ENCODE data around the gene ODAD3. TPM values are rescaled to one million over a fixed set of nuclear protein-coding genes. Genes with fewer than 3 reads are reported as not detected.
"Not testable (repeated sequence)": the region's sequence is repeated elsewhere in the genome, so short reads cannot be mapped to it uniquely, and the experiment has no call there.

ODAD3 gene
- total RNA-seq, 2 donors from 2014 or later: 0.69 TPM; not detected in 1

GRCh38 chr19:11418549-11419506 lies 16.1 kb downstream of the ODAD3 start, which contains the start of gene RGL3:
Gene RGL3, minus strand, starts transcription at chr19:11419314. Its CDS starts 36 bp downstream, at chr19:11419278.
- intact Hi-C loops (cut with DNase I): no loop called here
- no peak for DNase-seq (ENCODE audit: low spot score)

GRCh38 chr19:11418094-11418548 lies 16.8 kb downstream of the ODAD3 start:
- intact Hi-C loops (cut with DNase I): no loop called here
- no peak for DNase-seq (ENCODE audit: low spot score)

GRCh38 chr19:11416346-11417052 lies 18.4 kb downstream of the ODAD3 start:
- no peak for DNase-seq (ENCODE audit: low spot score)
- intact Hi-C loops (cut with DNase I): no loop called here

DNA sequence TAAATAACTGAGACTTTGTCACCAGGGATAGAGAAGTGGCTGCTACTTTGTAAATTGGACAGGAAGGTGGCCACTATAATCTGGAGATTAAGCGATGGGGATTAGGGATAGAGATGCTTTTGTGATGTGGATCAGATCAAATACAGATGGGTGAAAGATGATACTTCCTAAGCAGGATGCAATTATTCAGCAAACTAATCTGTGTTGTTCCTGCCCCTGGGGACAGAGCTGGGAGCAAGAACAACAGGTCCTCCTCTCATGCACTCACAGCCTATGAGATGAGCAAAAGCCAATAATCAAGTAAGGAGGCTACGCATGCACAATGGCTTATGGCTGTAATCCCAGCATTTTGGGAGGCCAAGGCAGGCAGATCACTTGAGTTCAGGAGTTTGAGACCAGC lies 20.4 kb downstream of the ODAD3 start:
- no peak for DNase-seq (ENCODE audit: low spot score)
- intact Hi-C loops (cut with DNase I): no loop called here

GRCh38 chr19:11410682-11411081 lies 24.2 kb downstream of the ODAD3 start:
- intact Hi-C loops (cut with DNase I): no loop called here

GRCh38 chr19:11408591-11408990 lies 26.3 kb downstream of the ODAD3 start:
- intact Hi-C loops (cut with DNase I): no loop called here
- no peak for DNase-seq (ENCODE audit: low spot score)

More at GRCh38 chr19:11410682-11411081, 24.2 kb downstream of the ODAD3 start:
- DNase-seq (ENCODE audit: low spot score): no peak

DNA sequence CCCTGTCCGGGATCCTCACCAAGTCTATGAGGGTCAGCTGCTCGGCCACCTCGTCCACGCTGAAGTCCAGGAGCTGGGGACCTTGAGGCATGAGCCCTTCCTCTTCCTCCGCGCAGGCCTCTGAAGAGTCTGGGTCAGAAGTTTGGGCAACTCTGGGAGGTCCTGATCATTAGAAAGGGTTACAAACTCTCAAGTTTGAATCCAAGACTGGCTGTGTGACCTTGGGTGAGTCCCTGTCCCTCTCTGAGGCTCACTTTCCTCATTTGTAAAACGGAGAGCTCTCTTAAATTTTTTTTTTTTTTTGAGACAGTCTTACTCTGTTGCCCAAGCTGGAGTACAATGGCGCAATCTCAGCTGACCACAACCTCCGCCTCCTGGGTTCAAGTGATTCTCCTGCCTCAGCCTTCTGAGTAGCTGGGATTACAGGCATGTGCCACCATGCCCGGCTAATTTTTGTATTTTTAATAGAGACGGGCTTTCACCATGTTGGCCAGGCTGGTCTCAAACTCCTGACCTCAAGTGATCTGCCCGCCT lies 28.2 kb downstream of the ODAD3 start:
- DNase-seq (ENCODE audit: low spot score); intact Hi-C loops (cut with DNase I): not testable (repeated sequence)

DNA sequence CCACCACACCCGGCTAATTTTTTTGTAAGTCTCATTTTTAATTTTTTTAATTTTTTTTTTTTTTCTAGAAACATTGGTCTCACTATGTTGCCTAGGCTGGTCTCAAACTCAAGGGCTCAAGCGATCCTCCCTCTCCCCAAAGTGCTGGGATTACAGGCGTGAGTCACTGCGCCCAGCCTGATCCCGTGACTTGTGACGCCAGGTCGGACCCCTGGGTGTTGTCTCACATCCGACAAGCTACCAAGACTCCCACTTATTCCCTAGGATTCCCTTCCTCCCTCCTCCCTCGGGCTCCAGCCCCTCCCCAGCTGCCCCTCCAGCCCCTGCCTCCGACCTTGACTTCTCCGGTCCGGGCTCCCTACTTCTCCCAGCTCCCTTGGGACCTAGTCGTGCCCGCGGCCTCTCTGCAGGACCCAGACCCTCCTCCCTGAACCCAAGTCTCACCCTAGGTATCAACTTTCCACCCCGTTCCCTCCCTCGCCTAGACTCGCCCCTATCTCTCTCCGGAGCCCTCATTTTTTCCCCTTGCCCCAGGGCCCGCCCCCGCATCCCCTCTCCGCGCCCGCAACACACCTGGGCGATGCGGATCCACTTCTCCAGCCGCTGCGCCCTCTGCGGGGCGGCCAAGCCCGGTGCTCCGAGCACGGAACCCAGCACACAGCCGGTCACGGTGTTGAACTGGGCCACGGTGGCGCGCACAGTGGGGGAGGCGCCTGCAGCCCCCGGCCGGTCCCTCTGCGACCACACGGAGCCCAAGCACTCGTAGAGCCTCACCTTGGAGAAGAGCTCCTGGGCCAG lies 28.9 kb downstream of the ODAD3 start:
- intact Hi-C loops (cut with DNase I): no loop called here
- no peak for DNase-seq (ENCODE audit: low spot score)

DNA sequence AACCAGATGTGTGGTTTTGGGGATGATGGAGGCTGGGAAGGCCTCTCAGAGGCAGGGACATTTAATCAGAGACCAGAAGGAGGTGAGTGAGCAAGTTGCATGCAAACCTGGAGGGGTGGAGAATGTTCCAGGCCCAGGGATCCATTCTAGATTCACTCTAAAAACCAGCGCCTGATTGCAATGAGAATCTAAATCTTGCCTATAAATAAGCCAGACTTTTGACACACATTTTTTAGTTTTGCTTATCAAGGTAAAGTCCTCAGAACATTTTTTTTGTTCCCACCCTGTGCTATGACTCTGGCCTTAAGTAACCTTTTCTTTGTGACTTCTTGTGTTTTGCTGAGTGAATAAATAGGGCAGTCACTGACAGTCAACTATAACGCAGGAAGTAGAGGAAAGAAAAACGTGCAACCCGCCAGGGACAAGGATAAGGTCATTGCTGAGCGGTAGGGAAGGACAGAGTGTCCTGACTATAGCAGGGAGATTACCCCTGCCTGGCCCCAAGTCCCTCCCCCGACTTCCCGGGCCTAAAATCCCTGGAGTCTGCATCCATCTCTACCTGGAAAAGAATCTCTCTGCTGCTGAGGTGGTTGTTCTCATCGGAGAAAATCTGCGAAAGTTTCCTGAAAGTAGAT lies 30.2 kb downstream of the ODAD3 start:
- no peak for DNase-seq (ENCODE audit: low spot score)
- intact Hi-C loops (cut with DNase I): no loop called here

DNA sequence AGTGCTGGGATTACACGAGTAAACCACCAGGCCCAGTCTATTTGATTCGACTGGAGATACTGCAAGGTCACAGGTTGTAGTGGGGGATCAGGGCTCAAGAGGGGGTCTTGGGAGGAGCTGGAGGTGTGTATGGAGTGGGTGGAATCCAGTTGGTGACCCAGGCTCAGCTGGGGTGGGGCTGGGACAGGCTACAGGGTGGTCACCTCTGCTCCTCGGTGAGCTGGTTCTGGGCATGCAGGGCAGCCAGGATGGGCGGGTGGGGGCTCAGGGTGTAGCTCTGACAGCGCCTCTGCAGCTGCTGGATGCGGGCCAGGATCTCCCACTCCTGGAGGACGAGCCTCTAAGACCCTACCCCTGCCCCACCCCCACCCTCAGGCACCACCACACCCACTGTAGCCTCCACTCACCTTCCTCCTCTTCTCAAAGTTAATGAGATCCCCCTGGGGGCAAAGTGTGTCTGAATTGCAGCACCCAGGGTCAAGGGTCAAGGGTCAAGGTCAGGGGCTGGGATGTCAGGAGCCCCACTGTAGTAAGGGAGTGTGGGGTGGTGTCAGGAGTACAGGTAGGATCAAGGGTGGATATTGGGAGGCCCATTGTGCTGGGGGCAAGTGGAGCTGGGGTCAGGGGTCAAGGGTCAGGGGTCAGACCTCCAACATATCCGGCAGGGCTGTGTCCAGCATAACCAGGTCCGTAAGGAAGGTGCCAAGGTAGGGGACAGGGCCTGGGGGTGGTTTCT lies 32.9 kb downstream of the ODAD3 start:
- DNase-seq (ENCODE audit: low spot score): no peak
- intact Hi-C loops (cut with DNase I): no loop called here

DNA sequence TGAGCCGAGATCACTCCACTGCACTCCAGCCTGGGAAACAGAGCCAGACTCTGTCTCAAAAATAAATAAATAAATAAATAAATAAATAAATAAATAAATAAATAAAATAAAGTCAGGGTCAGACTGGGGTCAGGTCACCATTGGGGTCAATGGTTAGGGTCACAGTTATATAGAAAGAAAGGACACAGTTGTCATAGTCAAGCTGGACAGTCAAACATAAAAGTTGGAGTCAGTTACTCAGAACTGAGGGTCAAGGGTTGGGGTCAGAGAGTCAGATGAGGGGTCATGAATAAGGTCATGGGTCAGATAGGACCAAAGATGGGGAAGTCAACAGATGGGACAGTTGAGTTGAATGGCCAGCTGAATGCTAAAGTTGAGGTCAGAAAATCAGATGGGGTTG lies 34.1 kb downstream of the ODAD3 start:
- no peak for DNase-seq (ENCODE audit: low spot score)
- intact Hi-C loops (cut with DNase I): no loop called here

DNA sequence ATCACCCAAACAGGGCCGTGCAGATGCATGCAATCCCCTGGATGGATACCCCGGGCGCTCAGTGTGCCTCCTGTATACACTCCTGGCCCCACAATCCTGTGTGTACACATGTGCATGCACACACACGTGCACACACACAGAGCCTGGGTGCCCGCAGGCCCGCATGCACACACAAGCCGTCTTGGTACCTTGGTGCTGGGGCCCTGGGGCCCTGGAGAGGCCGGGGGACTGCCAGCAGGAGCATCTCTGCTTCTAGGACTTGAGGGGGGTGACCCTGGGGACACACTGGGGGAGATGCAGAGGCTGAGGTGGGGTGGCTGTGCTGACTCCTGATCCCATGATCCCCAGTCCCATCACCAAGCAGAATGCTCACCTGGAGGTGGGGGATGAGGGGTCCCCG lies 35.3 kb downstream of the ODAD3 start:
- DNase-seq (ENCODE audit: low spot score): no peak
- intact Hi-C loops (cut with DNase I): no loop called here

DNA sequence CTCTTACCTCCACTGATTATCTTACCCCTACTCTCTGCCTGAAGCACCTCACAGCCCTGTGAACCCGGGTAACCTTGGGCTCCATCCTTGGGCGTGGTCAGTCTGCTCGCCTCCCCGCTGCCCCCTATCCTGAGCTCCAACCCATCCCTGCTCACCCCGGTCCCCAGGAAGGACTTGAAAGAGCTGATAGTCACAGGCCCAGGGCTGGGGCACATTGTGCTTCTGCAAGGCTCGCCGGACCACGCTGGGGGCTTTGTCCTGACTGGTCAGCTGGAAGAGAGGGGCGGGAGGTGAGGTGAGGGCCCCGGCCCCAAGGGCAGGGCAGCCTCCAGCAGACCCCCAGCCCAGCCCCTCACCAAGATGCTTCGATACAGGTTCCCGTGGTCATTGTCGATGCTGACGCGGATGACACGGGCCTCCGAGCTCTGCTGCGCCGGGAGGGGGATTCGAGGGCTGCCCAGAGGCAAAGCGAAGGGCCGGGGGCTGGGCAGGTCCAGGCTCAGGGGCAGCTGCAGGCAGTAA lies 37.8 kb downstream of the ODAD3 start:
- no peak for DNase-seq (ENCODE audit: low spot score)
- intact Hi-C loops (cut with DNase I): no loop called here

- no peak for DNase-seq (ENCODE audit: low spot score)
- intact Hi-C loops (cut with DNase I): no loop called here
Measured at GRCh38 chr19:11390933-11391680, 43.8 kb downstream of the ODAD3 start.

GRCh38 chr19:11390359-11390758 lies 44.6 kb downstream of the ODAD3 start:
- intact Hi-C loops (cut with DNase I): no loop called here
- DNase-seq (ENCODE audit: low spot score): no peak

- intact Hi-C loops (cut with DNase I): loop anchor here in 1 of 2 donors (5.0 to 10.0 kb wide), 2 partner anchors 35 to 97 kb away; partner anchors contain the start of gene ELAVL3
- DNase-seq (ENCODE audit: low spot score): no peak
Measured at GRCh38 chr19:11387162-11388034, 47.5 kb downstream of the ODAD3 start.
